ENCODE data around the gene ITPR3. TPM values are rescaled to one million over a fixed set of nuclear protein-coding genes. Genes with fewer than 3 reads are reported as not detected.

ITPR3 gene
- total and polyA plus RNA-seq, 2 of the 13 experiments (the other 11 are each of a cell fraction or from before 2014, with no cell fraction given), result 3.8 to 21.4 TPM

- FAIRE-seq, result no peak
- WGBS (ENCODE audit: low lambda C conversion rate), result 94% methylated on average over 8 of the region's 8 CpGs
These were observed 45.9 kb upstream of the ITPR3 start for GRCh38 chr6:33575211-33575610.

GRCh38 chr6:33576668-33577067, 44.5 kb upstream of the ITPR3 start:
- Histone ChIP-seq H3K4me2 (ENCODE audit: low read depth, low read length) (no peak overlapping the region), H3K9ac (ENCODE audit: insufficient read depth, low read depth, low read length) (no peak overlapping the region), H3K9me3 (ENCODE audit: low read length) (no peaks in the 10 kb centered on the region), H3K4me1 (ENCODE audit: insufficient read depth, low read length) (peaks cover 25% of the 10 kb centered on the region), H3K4me3 (replicated peaks in 1 of 3; ENCODE audit: insufficient read depth in 1 of 3, low read depth in 2 of 3, low read length in 3 of 3) (no peak overlapping the region), H3K36me3 (replicated peaks in 1 of 2; ENCODE audit: control insufficient read depth in 1 of 2, insufficient read depth in 2 of 2, low read length in 2 of 2) (peaks cover 23 to 28% of the 10 kb centered on the region in 2 experiments; a peak in 4 of 5 replicates), H4K20me1 (ENCODE audit: insufficient read depth, low read length) (no peaks in the 10 kb centered on the region), H2AFZ (ENCODE audit: low read length) (no peak overlapping the region), H3K79me2 (ENCODE audit: insufficient read depth, low read length) (peaks cover 9% of the 10 kb centered on the region), H3K27ac (ENCODE audit: extremely low read length, insufficient read depth, low read length) (no peak overlapping the region), H3K27me3 (ENCODE audit: control insufficient read depth in 1 of 2, insufficient read depth in 2 of 2, low read length in 2 of 2) (no peaks in the 10 kb centered on the region)
- intact Hi-C loops (cut with micrococcal nuclease; ENCODE audit: unreplicated experiment) (no loop called here), in situ Hi-C loops (cut with HindIII; ENCODE audit: extremely low pct_ligation_motif_present, low pct_unique_long_range_greater_than_20kb) (no loop called here)
- POLR2A ChIA-PET, result no interaction called here
- ATAC-seq (no peak), DNase-seq (ENCODE audit: low spot score) (no peak), FAIRE-seq (no peak)
- CTCF ChIA-PET (ENCODE audit: low intra/inter-chr PET ratio, low total read pairs), result no interaction called here
- no TSS peak for BruUV-seq (replicated peaks)
- WGBS (ENCODE audit: low lambda C conversion rate), result 98% methylated on average over 11 of the region's 11 CpGs
- no peak for TF ChIP-seq NFKBIZ (CRISPR knock-in tag; IDR thresholded peaks at IDR 0.05)
- no peak for TF ChIP-seq TBX3 (IDR thresholded peaks at IDR 0.05; ENCODE audit: borderline replicate concordance)
- TF ChIP-seq, protein P1, sequence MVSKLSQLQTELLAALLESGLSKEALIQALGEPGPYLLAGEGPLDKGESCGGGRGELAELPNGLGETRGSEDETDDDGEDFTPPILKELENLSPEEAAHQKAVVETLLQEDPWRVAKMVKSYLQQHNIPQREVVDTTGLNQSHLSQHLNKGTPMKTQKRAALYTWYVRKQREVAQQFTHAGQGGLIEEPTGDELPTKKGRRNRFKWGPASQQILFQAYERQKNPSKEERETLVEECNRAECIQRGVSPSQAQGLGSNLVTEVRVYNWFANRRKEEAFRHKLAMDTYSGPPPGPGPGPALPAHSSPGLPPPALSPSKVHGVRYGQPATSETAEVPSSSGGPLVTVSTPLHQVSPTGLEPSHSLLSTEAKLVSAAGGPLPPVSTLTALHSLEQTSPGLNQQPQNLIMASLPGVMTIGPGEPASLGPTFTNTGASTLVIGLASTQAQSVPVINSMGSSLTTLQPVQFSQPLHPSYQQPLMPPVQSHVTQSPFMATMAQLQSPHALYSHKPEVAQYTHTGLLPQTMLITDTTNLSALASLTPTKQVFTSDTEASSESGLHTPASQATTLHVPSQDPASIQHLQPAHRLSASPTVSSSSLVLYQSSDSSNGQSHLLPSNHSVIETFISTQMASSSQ (IDR thresholded peaks at IDR 0.05; ENCODE audit: low read depth), result no peak
- TF ChIP-seq, protein P1 (CRISPR knock-in tag; IDR thresholded peaks at IDR 0.05; ENCODE audit: borderline replicate concordance), result no peak
- no peak for TF ChIP-seq TAF15 (IDR thresholded peaks at IDR 0.05; ENCODE audit: low read depth, low read length, poor library complexity, severe bottlenecking)
- no peak for TF ChIP-seq FOXK1 (CRISPR knock-in tag; IDR thresholded peaks at IDR 0.05; ENCODE audit: borderline replicate concordance, low read depth)
- no peak for TF ChIP-seq MTF1 (CRISPR knock-in tag; IDR thresholded peaks at IDR 0.05)

More at GRCh38 chr6:33575211-33575610, 45.9 kb upstream of the ITPR3 start:
- no peaks in the 10 kb centered on the region for H3K27me3 ChIP-seq (ENCODE audit: control insufficient read depth in 1 of 2, insufficient read depth in 2 of 2, low read length in 2 of 2)
- H3K4me2 ChIP-seq (ENCODE audit: low read depth, low read length), result no peak overlapping the region
- H2AFZ ChIP-seq (ENCODE audit: low read length), result no peak overlapping the region
- no peaks in the 10 kb centered on the region for H4K20me1 ChIP-seq (ENCODE audit: insufficient read depth, low read length)
- no peak for ATAC-seq
- no peak overlapping the region for H3K9ac ChIP-seq (ENCODE audit: insufficient read depth, low read depth, low read length)
- no peaks in the 10 kb centered on the region for H3K9me3 ChIP-seq (ENCODE audit: low read length)
- peaks cover 24 to 28% of the 10 kb centered on the region in 2 experiments; a peak in 4 of 5 replicates for H3K36me3 ChIP-seq (replicated peaks in 1 of 2; ENCODE audit: control insufficient read depth in 1 of 2, insufficient read depth in 2 of 2, low read length in 2 of 2)
- H3K27ac ChIP-seq (ENCODE audit: extremely low read length, insufficient read depth, low read length), result no peak overlapping the region
- DNase-seq (ENCODE audit: low spot score), result no peak
- ChIA-PET POLR2A (no interaction called here), CTCF (ENCODE audit: low intra/inter-chr PET ratio, low total read pairs) (no interaction called here)
- intact Hi-C loops (cut with micrococcal nuclease; ENCODE audit: unreplicated experiment) (no loop called here), in situ Hi-C loops (cut with HindIII; ENCODE audit: extremely low pct_ligation_motif_present, low pct_unique_long_range_greater_than_20kb) (no loop called here)
- no TSS peak for BruUV-seq (replicated peaks)
- TF ChIP-seq RXRA (CRISPR knock-in tag; IDR thresholded peaks at IDR 0.05) (0 out of 2 replicates have a peak, but pooled peaks have one; percentile 23), ZBTB14 (CRISPR knock-in tag; IDR thresholded peaks at IDR 0.05) (no peak)
- no peak overlapping the region for H3K4me3 ChIP-seq (replicated peaks in 1 of 3; ENCODE audit: insufficient read depth in 1 of 3, low read depth in 2 of 3, low read length in 3 of 3)
- H3K79me2 ChIP-seq (ENCODE audit: insufficient read depth, low read length), result peaks cover 9% of the 10 kb centered on the region
- H3K4me1 ChIP-seq (ENCODE audit: insufficient read depth, low read length), result peaks cover 26% of the 10 kb centered on the region

Measured in HepG2 (cell line).